ENCODE results near the gene GSC.
"Not testable (repeated sequence)": the region's sequence is repeated elsewhere in the genome, so short reads cannot be mapped to it uniquely, and the experiment has no call there.

GSC gene

DNA sequence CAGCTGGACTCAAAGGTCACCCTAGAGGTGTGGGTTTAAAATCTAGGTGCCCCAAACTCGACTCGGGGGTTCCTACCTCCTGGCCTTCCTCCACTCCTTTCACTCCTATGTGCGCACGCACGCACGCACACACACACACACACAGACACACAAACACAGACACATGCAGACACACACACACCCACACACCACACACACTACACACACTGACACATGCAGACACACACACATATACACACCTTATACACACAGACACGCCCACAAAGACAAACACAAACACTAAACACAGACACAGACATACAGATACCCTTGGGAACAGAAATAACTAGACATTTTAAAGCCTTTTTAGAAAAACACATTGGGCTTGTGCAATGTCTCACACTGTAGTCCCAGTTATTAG is 31.8 kb downstream of the GSC start:
- H3K27ac ChIP-seq = no peak overlapping the region
- TF ChIP-seq, protein P1, sequence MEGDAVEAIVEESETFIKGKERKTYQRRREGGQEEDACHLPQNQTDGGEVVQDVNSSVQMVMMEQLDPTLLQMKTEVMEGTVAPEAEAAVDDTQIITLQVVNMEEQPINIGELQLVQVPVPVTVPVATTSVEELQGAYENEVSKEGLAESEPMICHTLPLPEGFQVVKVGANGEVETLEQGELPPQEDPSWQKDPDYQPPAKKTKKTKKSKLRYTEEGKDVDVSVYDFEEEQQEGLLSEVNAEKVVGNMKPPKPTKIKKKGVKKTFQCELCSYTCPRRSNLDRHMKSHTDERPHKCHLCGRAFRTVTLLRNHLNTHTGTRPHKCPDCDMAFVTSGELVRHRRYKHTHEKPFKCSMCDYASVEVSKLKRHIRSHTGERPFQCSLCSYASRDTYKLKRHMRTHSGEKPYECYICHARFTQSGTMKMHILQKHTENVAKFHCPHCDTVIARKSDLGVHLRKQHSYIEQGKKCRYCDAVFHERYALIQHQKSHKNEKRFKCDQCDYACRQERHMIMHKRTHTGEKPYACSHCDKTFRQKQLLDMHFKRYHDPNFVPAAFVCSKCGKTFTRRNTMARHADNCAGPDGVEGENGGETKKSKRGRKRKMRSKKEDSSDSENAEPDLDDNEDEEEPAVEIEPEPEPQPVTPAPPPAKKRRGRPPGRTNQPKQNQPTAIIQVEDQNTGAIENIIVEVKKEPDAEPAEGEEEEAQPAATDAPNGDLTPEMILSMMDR (conservative IDR thresholded peaks at IDR 0.05) = no peak
- no peak for TF ChIP-seq ZFX (IDR thresholded peaks at IDR 0.05)

DNA sequence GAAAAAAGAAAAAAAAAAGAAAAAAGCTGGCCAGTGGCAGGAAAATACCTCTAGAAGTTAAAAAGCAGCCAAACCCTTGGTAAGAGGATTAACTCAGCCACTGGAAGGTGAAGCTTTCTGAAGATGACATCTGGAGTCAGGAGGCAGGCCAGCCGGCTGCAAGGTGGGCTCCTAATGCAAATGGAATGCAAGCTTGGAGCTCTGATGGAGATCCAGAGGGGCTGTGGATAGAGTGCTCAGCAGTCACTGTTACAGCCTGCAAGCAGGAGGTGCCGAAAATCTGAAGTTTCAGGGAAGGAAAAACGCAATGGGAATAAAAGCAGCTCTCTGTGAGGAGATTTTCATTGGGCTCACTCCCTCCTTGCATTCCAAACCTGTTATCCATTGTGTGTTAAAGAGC is 41.0 kb downstream of the GSC start:
- TF ChIP-seq, protein P1 (conservative IDR thresholded peaks at IDR 0.05) = no peak
- TF ChIP-seq ZFX (IDR thresholded peaks at IDR 0.05) = no peak
- no peak overlapping the region for H3K27ac ChIP-seq

DNA sequence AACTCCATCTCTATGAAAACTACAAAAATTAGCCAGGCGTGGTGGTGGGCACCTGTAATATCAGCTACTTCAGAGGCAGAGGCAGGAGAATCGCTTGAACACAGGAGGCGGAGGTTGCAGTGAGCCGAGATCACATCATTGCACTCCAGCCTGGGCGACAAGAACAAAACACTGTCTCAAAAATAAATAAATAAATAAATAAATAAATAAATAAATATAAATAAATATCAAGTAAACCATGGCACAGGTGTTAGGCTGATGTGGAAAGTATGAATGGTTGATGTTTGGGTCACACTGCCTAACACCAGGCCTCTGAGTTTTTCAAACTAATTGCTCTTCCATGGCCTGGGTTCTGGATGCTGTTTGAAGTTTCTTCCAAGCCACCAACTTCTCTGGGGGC is 41.5 kb downstream of the GSC start:
- H3K27ac ChIP-seq = not testable (repeated sequence)

DNA sequence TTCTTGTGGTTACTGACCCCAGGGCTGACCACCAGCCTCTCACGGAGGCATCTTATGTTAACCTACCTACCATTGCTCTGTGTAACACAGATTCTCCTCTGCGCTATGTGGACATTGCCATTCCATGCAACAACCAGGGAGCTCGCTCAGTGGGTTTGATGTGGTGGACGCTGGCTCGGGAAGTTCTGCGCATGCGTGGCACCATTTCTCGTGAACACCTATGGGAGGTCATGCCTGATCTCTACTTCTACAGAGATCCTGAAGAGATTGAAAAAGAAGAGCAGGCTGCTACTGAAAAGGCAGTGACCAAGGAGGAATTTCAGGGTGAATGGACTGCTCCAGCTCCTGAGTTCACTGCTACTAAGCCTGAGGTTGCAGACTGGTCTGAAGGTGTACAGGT is 43.3 kb downstream of the GSC start:
- H3K27ac ChIP-seq = not testable (repeated sequence)

DNA sequence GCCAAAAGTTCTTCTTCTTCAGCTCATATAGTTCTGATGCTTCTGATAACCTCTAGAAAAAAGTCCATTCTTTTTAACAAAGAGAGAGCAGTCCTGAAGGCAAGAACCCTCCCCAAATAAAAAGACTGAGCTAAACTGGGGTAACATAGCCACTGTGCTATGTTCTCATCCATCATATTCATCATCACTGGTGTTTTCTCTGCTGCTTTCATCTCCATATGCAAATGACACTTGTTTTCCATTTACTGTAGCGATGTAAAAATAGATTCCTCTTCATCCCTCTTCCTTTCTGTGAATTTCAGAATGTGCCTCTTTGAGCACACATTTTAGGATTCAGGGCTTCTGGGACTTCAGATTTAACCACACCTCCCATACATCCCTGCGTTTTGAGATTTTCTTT is 44.9 kb downstream of the GSC start:
- no peak for TF ChIP-seq ZFX (IDR thresholded peaks at IDR 0.05)
- TF ChIP-seq, protein P1 (conservative IDR thresholded peaks at IDR 0.05) = no peak
- no peak overlapping the region for H3K27ac ChIP-seq

DNA sequence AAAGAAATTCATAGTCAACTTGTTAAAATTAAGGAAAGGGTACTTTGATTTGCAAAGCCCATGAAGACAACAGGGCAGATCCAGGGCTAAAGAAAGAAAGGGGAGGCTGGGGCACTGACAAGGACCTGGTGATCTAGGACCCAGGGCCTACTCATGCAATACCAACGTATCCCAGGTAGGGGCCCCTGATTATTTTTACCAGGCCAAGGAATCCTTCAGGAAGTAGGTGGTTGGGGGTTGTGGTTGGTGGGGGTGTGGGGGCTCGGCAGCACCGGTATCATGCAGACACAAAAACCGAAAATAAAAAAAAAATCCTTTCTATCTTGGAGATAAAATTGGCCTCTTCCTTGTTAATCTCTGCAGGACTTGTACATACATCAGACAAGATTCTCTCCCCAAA is 47.5 kb downstream of the GSC start:
- TF ChIP-seq ZFX (IDR thresholded peaks at IDR 0.05) = no peak
- TF ChIP-seq, protein P1 (conservative IDR thresholded peaks at IDR 0.05) = no peak
- H3K27ac ChIP-seq = no peak overlapping the region

Measured in C4-2B (cell line).